GM18526 (cell line): ENCODE results near the gene ANO9.

Experiments
- POLR2A ChIP-seq: IDR thresholded peaks from 3 replicates; pipeline ENCODE4 v1.6.1; 2011; ENCODE audit not compliant: insufficient read length; ENCODE audit errors: extremely low read depth

ANO9 gene

GRCh38 chr11:370070-370941 is 71.5 kb downstream of the ANO9 start:
- no peak for TF ChIP-seq POLR2A

GRCh38 chr11:369336-370018 is 72.3 kb downstream of the ANO9 start, which contains the start of gene B4GALNT4:
Gene B4GALNT4, plus strand, starts transcription at chr11:369499. Its CDS starts 305 bp downstream, at chr11:369804.
- TF ChIP-seq POLR2A, result no peak

GRCh38 chr11:368414-369335 is 73.1 kb downstream of the ANO9 start:
- no peak for TF ChIP-seq POLR2A

GRCh38 chr11:367956-368413 is 73.8 kb downstream of the ANO9 start:
- TF ChIP-seq POLR2A, result no peak
